ENCODE results near the gene AGPAT3.

Gene AGPAT3

GRCh38 chr21:43938751-43939442 is 73.9 kb downstream of the AGPAT3 start:
- DNase-seq (ENCODE audit: low read depth): no peak

GRCh38 chr21:43939443-43940328 is 74.7 kb downstream of the AGPAT3 start:
- DNase-seq (ENCODE audit: low read depth): no peak

- no peak for DNase-seq (ENCODE audit: low read depth)
These were observed 75.5 kb downstream of the AGPAT3 start for GRCh38 chr21:43940329-43941050.

GRCh38 chr21:43942201-43942600 is 77.2 kb downstream of the AGPAT3 start:
- DNase-seq (ENCODE audit: low read depth): no peak

GRCh38 chr21:43942621-43943020 is 77.6 kb downstream of the AGPAT3 start:
- no peak for DNase-seq (ENCODE audit: low read depth)

- no peak for DNase-seq (ENCODE audit: low read depth)
These were observed 78.6 kb downstream of the AGPAT3 start for GRCh38 chr21:43943512-43944077.

GRCh38 chr21:43944078-43944633 is 79.1 kb downstream of the AGPAT3 start:
- DNase-seq (ENCODE audit: low read depth): no peak

- no peak for DNase-seq (ENCODE audit: low read depth)
These were observed 79.7 kb downstream of the AGPAT3 start for GRCh38 chr21:43944757-43945156.

- DNase-seq (ENCODE audit: low read depth): no peak
These were observed 83.9 kb downstream of the AGPAT3 start for GRCh38 chr21:43948740-43949498.

GRCh38 chr21:43949499-43950208 is 84.6 kb downstream of the AGPAT3 start:
- no peak for DNase-seq (ENCODE audit: low read depth)

GRCh38 chr21:43950481-43950880 is 85.5 kb downstream of the AGPAT3 start:
- no peak for DNase-seq (ENCODE audit: low read depth)

- DNase-seq (ENCODE audit: low read depth): no peak
These were observed 85.9 kb downstream of the AGPAT3 start for GRCh38 chr21:43950936-43951335.

- no peak for DNase-seq (ENCODE audit: low read depth)
These were observed 87.1 kb downstream of the AGPAT3 start for GRCh38 chr21:43951911-43952703.

GRCh38 chr21:43953021-43953420 is 88.0 kb downstream of the AGPAT3 start:
- no peak for DNase-seq (ENCODE audit: low read depth)

- no peak for DNase-seq (ENCODE audit: low read depth)
These were observed 89.0 kb downstream of the AGPAT3 start for GRCh38 chr21:43954042-43954441.

- DNase-seq (ENCODE audit: low read depth): no peak
These were observed 89.9 kb downstream of the AGPAT3 start for GRCh38 chr21:43954896-43955295.

GRCh38 chr21:43956019-43956669 is 91.1 kb downstream of the AGPAT3 start:
- no peak for DNase-seq (ENCODE audit: low read depth)

- DNase-seq (ENCODE audit: low read depth): no peak
These were observed 91.6 kb downstream of the AGPAT3 start for GRCh38 chr21:43956670-43957035.

GRCh38 chr21:43957128-43957571 is 92.1 kb downstream of the AGPAT3 start:
- no peak for DNase-seq (ENCODE audit: low read depth)
